ENCODE data around the gene ROBO1. TPM values are rescaled to one million over a fixed set of nuclear protein-coding genes. Genes with fewer than 3 reads are reported as not detected.
A peak's percentile ranks its signal among the peaks of the same experiment; 100 is the strongest.

The ROBO1 gene
- total RNA-seq, 4 donors from 2014 or later: 25.0 to 42.6 (median 35.7) TPM

DNA sequence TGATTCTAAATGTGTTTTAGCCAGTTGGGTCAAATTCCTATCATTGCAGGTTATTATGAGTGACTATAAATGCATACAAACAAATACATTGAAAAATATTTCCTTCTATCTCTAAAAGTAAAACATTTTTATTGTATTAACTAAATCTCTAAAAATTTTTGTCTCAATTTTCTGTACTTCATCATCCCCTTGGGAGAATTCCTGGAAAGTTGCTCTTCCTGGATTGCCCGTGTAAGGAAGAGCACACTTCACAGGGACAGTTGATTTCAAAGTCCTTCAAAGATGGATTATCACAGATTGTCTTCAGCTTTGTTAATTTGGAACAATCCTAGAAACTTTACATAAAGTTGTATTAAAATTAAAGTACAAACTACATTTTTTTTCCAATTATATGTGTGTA lies 595.6 kb downstream of the ROBO1 start:
- H3K27me3 ChIP-seq: no peaks in the 10 kb centered on the region
- intact Hi-C loops (cut with DNase I): no loop called here
- peaks cover 0 to 13% (median 4%) of the 10 kb centered on the region in 3 donors for H3K4me1 ChIP-seq
- TF ChIP-seq POLR2A (IDR thresholded peaks at IDR 0.05): no peak
- TF ChIP-seq, protein P1, sequence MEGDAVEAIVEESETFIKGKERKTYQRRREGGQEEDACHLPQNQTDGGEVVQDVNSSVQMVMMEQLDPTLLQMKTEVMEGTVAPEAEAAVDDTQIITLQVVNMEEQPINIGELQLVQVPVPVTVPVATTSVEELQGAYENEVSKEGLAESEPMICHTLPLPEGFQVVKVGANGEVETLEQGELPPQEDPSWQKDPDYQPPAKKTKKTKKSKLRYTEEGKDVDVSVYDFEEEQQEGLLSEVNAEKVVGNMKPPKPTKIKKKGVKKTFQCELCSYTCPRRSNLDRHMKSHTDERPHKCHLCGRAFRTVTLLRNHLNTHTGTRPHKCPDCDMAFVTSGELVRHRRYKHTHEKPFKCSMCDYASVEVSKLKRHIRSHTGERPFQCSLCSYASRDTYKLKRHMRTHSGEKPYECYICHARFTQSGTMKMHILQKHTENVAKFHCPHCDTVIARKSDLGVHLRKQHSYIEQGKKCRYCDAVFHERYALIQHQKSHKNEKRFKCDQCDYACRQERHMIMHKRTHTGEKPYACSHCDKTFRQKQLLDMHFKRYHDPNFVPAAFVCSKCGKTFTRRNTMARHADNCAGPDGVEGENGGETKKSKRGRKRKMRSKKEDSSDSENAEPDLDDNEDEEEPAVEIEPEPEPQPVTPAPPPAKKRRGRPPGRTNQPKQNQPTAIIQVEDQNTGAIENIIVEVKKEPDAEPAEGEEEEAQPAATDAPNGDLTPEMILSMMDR (IDR thresholded peaks at IDR 0.05): no peak
- DNase-seq: no peak
- H3K9me3 ChIP-seq: peaks cover 0 to 4% (median 0%) of the 10 kb centered on the region in 3 donors
- H3K4me3 ChIP-seq: no peak overlapping the region
- WGBS, 2 donors: 64 to 79% methylated on average over 1 of the region's 1 CpG
- no peaks in the 10 kb centered on the region for H3K36me3 ChIP-seq
- no peak overlapping the region for H3K27ac ChIP-seq

DNA sequence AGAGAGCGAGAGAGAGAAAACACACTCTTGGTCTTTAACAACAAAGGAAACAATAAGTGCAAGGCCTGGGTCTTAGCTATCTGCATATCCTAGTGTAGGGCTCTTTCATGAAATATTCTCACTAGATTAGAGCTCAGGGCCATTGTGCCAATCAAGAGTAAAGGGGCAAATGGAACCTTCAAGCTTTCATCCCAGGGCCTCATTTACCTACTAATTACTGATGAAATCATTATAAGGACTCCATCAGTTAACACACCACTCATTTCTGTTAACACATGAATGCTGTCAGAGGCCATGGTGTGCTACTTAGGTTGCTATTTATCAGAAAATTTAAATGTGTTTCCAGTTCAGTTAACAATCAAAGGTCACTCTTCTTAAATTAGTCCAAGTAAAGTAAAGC lies 597.8 kb downstream of the ROBO1 start:
- TF ChIP-seq, protein P1 (IDR thresholded peaks at IDR 0.05): no peak
- TF ChIP-seq POLR2A (IDR thresholded peaks at IDR 0.05): no peak
- Histone ChIP-seq H3K9me3 (peaks cover 0 to 4% (median 0%) of the 10 kb centered on the region in 3 donors), H3K27ac (no peak overlapping the region), H3K27me3 (no peaks in the 10 kb centered on the region), H3K36me3 (no peaks in the 10 kb centered on the region), H3K4me1 (peaks cover 0 to 13% (median 4%) of the 10 kb centered on the region in 3 donors), H3K4me3 (no peak overlapping the region)
- intact Hi-C loops (cut with DNase I): no loop called here
- 92 to 95% methylated on average over 1 of the region's 1 CpG for WGBS, 2 donors
- no peak for DNase-seq

DNA sequence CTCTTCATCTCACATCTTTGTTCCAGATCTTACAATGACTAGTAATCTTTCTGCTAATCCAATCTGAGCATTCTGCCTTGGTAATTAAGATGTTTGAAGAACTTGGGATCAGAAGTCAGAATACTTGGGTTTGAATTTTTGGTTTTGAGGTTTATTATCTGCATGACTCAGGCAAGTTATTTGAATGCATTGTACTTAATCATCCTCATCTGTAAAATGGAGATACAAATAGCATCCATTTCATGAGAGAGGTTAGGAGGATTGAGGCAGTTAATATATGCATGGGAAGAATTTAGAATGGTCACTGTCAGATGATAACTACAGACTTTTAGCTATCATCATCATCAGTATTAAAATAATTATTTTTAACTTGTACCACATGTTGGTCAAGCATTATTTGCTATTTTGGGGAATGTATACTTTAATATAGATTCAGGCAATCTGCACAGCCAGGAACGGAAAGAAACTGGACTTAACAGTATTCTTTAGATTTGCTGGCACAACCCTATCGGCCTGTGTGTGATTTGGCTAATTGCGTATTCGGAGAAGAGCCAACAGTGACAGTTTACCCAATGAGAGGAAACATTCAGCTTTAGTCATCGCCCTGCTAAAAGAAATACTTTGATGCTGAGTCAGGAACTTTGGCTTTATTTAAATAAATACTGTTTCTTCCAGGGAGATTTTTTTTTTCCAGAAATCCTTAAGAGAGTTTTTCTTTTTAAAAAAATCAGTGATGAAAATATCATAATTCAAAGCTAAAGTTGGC lies 600.0 kb downstream of the ROBO1 start:
- no peaks in the 10 kb centered on the region for H3K27me3 ChIP-seq
- no peak overlapping the region for H3K4me3 ChIP-seq
- no peak overlapping the region for H3K27ac ChIP-seq
- TF ChIP-seq POLR2A (IDR thresholded peaks at IDR 0.05): no peak
- TF ChIP-seq, protein P1 (IDR thresholded peaks at IDR 0.05): peak in 2 of 6 experiments; percentile 6 to 12
- WGBS, 2 donors: 27% methylated on average over 5 of the region's 5 CpGs
- peaks cover 0 to 13% (median 4%) of the 10 kb centered on the region in 3 donors for H3K4me1 ChIP-seq
- DNase-seq: no peak
- no peaks in the 10 kb centered on the region for H3K9me3 ChIP-seq
- intact Hi-C loops (cut with DNase I): no loop called here
- H3K36me3 ChIP-seq: no peaks in the 10 kb centered on the region

DNA sequence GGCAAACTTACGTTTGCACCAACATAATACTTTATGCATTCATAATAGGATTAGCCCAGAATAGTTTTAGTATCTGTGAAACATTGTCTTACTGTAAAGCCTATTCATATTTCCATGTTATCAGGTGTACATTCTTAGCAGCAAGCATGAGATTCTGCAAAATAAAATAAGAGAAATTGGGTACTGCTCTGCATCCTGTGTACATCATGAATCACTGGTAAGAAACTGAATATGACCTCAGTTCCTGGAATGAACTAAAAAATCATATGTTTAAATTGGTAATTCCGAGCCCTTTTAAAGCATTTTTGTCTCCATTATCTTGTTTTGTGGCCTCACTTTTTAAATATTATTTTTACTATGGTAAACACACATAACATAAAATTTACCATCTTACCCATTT lies 605.1 kb downstream of the ROBO1 start:
- Histone ChIP-seq H3K9me3 (no peaks in the 10 kb centered on the region), H3K27me3 (no peaks in the 10 kb centered on the region), H3K27ac (no peak overlapping the region), H3K4me1 (peaks cover 0 to 3% (median 1%) of the 10 kb centered on the region in 3 donors), H3K4me3 (no peak overlapping the region), H3K36me3 (no peaks in the 10 kb centered on the region)
- TF ChIP-seq, protein P1 (IDR thresholded peaks at IDR 0.05): no peak
- no peak for TF ChIP-seq POLR2A (IDR thresholded peaks at IDR 0.05)
- intact Hi-C loops (cut with DNase I): no loop called here
- WGBS, 2 donors: 69 to 81% methylated on average over 2 of the region's 2 CpGs
- DNase-seq: no peak

DNA sequence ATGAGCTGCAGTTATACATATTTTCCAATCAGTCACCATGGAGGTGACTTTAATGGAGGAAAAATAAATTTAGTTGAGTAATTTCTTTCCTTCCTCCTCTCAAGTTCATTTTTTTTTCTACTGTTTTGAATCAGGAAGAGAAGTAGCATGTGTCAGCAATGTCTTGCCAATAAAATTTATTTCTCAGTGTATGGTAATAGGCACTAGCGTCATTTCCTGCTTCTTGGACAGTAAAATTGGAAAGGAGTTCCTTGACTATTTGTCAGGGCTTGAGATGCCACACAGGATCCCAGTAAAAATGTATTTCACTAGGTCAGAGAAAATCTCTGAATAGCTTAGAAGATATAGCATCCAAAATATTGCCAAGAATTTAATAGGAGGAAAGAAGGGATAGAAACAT lies 605.9 kb downstream of the ROBO1 start:
- Histone ChIP-seq H3K9me3 (no peaks in the 10 kb centered on the region), H3K36me3 (no peaks in the 10 kb centered on the region), H3K4me3 (no peak overlapping the region), H3K4me1 (no peaks in the 10 kb centered on the region), H3K27ac (no peak overlapping the region), H3K27me3 (no peaks in the 10 kb centered on the region)
- TF ChIP-seq POLR2A (IDR thresholded peaks at IDR 0.05): no peak
- TF ChIP-seq, protein P1 (IDR thresholded peaks at IDR 0.05): no peak
- no peak for DNase-seq
- WGBS, 2 donors: 18 to 27% methylated on average over 1 of the region's 1 CpG
- intact Hi-C loops (cut with DNase I): no loop called here
